Measurements from ENCODE around the gene KPNA5. TPM values are rescaled to one million over a fixed set of nuclear protein-coding genes. Genes with fewer than 3 reads are reported as not detected.
A peak's percentile ranks its signal among the peaks of the same experiment; 100 is the strongest.

The KPNA5 gene
- total and polyA plus RNA-seq, 9 of the 15 experiments (the other 6 are each of a cell fraction or from before 2014, with no cell fraction given) = 3.2 to 10.3 (median 6.5) TPM

DNA sequence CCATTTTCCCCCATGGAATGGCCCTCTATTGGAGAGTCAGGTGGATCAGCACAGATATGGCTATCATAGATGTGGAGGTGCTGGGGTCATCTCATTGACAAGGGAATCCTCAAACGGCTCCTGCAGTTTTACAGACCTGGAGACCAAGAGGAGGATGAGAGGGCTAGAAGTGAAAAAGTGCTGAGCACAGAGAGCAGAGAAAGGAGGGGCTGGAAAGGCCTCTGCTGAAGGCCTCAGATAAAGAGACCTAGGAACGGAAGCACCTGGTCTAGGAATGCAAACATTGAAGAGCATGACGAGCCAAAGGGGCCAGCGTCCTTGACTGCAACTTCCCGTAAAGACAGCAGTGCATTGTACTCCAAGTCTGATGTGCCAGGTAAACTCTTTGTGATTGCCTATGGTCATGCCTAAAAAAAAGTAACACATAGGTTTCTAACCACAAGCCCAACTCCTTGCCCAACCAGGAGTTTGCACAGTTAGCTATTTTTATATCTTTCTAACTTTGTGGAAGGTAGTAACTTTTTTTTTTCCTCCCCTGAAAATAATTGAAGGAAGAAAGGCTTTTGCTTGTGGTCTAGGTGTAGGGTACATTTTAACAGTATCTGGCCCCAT, 49.5 kb upstream of the KPNA5 start (continued):
- TF ChIP-seq C11orf30 (IDR thresholded peaks at IDR 0.05; ENCODE audit: low read depth) = peak; percentile 56
- 0 out of 2 replicates have a peak, but pooled peaks have one; percentile 48 for TF ChIP-seq SMARCA4 (IDR thresholded peaks at IDR 0.05)
- TF ChIP-seq NCOR1 (IDR thresholded peaks at IDR 0.05) = peak; percentile 30
- TF ChIP-seq, protein P1, sequence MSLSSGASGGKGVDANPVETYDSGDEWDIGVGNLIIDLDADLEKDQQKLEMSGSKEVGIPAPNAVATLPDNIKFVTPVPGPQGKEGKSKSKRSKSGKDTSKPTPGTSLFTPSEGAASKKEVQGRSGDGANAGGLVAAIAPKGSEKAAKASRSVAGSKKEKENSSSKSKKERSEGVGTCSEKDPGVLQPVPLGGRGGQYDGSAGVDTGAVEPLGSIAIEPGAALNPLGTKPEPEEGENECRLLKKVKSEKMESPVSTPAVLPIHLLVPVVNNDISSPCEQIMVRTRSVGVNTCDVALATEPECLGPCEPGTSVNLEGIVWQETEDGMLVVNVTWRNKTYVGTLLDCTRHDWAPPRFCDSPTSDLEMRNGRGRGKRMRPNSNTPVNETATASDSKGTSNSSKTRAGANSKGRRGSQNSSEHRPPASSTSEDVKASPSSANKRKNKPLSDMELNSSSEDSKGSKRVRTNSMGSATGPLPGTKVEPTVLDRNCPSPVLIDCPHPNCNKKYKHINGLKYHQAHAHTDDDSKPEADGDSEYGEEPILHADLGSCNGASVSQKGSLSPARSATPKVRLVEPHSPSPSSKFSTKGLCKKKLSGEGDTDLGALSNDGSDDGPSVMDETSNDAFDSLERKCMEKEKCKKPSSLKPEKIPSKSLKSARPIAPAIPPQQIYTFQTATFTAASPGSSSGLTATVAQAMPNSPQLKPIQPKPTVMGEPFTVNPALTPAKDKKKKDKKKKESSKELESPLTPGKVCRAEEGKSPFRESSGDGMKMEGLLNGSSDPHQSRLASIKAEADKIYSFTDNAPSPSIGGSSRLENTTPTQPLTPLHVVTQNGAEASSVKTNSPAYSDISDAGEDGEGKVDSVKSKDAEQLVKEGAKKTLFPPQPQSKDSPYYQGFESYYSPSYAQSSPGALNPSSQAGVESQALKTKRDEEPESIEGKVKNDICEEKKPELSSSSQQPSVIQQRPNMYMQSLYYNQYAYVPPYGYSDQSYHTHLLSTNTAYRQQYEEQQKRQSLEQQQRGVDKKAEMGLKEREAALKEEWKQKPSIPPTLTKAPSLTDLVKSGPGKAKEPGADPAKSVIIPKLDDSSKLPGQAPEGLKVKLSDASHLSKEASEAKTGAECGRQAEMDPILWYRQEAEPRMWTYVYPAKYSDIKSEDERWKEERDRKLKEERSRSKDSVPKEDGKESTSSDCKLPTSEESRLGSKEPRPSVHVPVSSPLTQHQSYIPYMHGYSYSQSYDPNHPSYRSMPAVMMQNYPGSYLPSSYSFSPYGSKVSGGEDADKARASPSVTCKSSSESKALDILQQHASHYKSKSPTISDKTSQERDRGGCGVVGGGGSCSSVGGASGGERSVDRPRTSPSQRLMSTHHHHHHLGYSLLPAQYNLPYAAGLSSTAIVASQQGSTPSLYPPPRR (CRISPR knock-in tag; IDR thresholded peaks at IDR 0.05; ENCODE audit: borderline replicate concordance) = no peak
- TF ChIP-seq SP2 (IDR thresholded peaks at IDR 0.05; ENCODE audit: extremely low read depth, low read depth, low read length, poor library complexity, severe bottlenecking) = no peak
- peak; percentile 54 for TF ChIP-seq MAFG (tag; conservative IDR thresholded peaks at IDR 0.05)
- 0 out of 2 replicates have a peak, but pooled peaks have one; percentile 25 for TF ChIP-seq ETV5 (CRISPR knock-in tag; IDR thresholded peaks at IDR 0.05; ENCODE audit: low read depth)
- TF ChIP-seq ZBTB17 (CRISPR knock-in tag; IDR thresholded peaks at IDR 0.05) = no peak
- TF ChIP-seq SPI1 (IDR thresholded peaks at IDR 0.05; ENCODE audit: borderline replicate concordance, low read depth, low read length) = 0 out of 2 replicates have a peak, but pooled peaks have one; percentile 14
- peak; percentile 70 for TF ChIP-seq TEAD4 (IDR thresholded peaks at IDR 0.05; ENCODE audit: low read length)
- TF ChIP-seq TEAD4 (CRISPR knock-in tag; IDR thresholded peaks at IDR 0.05; ENCODE audit: borderline replicate concordance) = no peak
- TF ChIP-seq ETV1 (tag; conservative IDR thresholded peaks at IDR 0.05; ENCODE audit: low read depth) = peak; percentile 67
- TF ChIP-seq, protein P2, sequence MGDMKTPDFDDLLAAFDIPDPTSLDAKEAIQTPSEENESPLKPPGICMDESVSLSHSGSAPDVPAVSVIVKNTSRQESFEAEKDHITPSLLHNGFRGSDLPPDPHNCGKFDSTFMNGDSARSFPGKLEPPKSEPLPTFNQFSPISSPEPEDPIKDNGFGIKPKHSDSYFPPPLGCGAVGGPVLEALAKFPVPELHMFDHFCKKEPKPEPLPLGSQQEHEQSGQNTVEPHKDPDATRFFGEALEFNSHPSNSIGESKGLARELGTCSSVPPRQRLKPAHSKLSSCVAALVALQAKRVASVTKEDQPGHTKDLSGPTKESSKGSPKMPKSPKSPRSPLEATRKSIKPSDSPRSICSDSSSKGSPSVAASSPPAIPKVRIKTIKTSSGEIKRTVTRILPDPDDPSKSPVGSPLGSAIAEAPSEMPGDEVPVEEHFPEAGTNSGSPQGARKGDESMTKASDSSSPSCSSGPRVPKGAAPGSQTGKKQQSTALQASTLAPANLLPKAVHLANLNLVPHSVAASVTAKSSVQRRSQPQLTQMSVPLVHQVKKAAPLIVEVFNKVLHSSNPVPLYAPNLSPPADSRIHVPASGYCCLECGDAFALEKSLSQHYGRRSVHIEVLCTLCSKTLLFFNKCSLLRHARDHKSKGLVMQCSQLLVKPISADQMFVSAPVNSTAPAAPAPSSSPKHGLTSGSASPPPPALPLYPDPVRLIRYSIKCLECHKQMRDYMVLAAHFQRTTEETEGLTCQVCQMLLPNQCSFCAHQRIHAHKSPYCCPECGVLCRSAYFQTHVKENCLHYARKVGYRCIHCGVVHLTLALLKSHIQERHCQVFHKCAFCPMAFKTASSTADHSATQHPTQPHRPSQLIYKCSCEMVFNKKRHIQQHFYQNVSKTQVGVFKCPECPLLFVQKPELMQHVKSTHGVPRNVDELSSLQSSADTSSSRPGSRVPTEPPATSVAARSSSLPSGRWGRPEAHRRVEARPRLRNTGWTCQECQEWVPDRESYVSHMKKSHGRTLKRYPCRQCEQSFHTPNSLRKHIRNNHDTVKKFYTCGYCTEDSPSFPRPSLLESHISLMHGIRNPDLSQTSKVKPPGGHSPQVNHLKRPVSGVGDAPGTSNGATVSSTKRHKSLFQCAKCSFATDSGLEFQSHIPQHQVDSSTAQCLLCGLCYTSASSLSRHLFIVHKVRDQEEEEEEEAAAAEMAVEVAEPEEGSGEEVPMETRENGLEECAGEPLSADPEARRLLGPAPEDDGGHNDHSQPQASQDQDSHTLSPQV (IDR thresholded peaks at IDR 0.05) = no peak
- peak in 1 of 2 experiments; percentile 56; a peak in 2 of 4 replicates for TF ChIP-seq TEAD1 (CRISPR knock-in tag; IDR thresholded peaks at IDR 0.05)
- TF ChIP-seq SOX6 (IDR thresholded peaks at IDR 0.05) = peak; percentile 23; the same call in 1 of the 2 replicates
- no peak for TF ChIP-seq RHOXF2B (CRISPR knock-in tag; conservative IDR thresholded peaks at IDR 0.05)
- TF ChIP-seq NFIC (IDR thresholded peaks at IDR 0.05) = 0 out of 2 replicates have a peak, but pooled peaks have one; percentile 14
- TF ChIP-seq HDAC1 (IDR thresholded peaks at IDR 0.05) = peak in 1 of 2 experiments; percentile 54; a peak in 1 of 4 replicates
